PC-9 (cell line): Measurements from ENCODE around the gene RAB28. TPM values are rescaled to one million over a fixed set of nuclear protein-coding genes. Genes with fewer than 3 reads are reported as not detected.

Source experiments
- BruUV-seq: library from RNA; stranded (reverse); fragments of 400-500 nt; replicated peaks from 2 replicates; lab custom pipeline; 2021; lab: Mats Ljungman, UMichigan
- CTCF ChIA-PET: fragments of 300-600 bp; sonication (Branson Sonifier 250); formaldehyde crosslinking; loops from one replicate; lab custom pipeline; 2022; ENCODE audit warnings: antibody characterized with exemption; lab: Charles Lee
- POLR2A ChIA-PET: fragments of 300-600 bp; sonication (Branson Sonifier 250); formaldehyde crosslinking; loops from one replicate; lab custom pipeline; 2022; ENCODE audit warnings: antibody characterized with exemption; ENCODE audit not compliant: unreplicated experiment; lab: Charles Lee
- DNase-seq, 2 experiments: peaks; one replicate each; pipeline versions ENCODE4 v3.0.0 to v3.0.0-alpha.2; 2015 to 2022; ENCODE audit warnings: mixed read lengths in 1 of 2
- H2AFZ ChIP-seq: fragments of 200-600 bp; sonication (generic); 2 replicates; pipeline ENCODE4 v1.8.1; 2017; ENCODE audit warnings: antibody characterized with exemption
- H3F3A ChIP-seq: fragments of 200-600 bp; sonication (generic); 2 replicates; pipeline ENCODE4 v1.8.1; 2017; ENCODE audit warnings: antibody characterized with exemption, mild to moderate bottlenecking, low read depth; ENCODE audit not compliant: insufficient read depth
- H3K27ac ChIP-seq: fragments of 200-600 bp; sonication (generic); 2 replicates; pipeline ENCODE4 v1.6.1; 2016; ENCODE audit warnings: mixed run types
- H3K27me3 ChIP-seq: fragments of 200-600 bp; sonication (generic); 2 replicates; pipeline ENCODE4 v1.6.1; 2016; ENCODE audit warnings: low read depth, mixed run types; ENCODE audit not compliant: insufficient read depth
- H3K36me3 ChIP-seq: fragments of 200-600 bp; sonication (generic); 2 replicates; pipeline ENCODE4 v1.6.1; 2016; ENCODE audit warnings: low read depth, mixed run types
- H3K4me1 ChIP-seq: fragments of 200-600 bp; sonication (generic); replicated peaks from 2 replicates; pipeline ENCODE4 v1.6.1; 2016; ENCODE audit warnings: mixed run types; ENCODE audit not compliant: insufficient read depth
- H3K4me2 ChIP-seq: fragments of 200-600 bp; sonication (generic); 2 replicates; pipeline ENCODE4 v1.6.1; 2017; ENCODE audit warnings: mixed run types
- H3K4me3 ChIP-seq: fragments of 200-600 bp; sonication (generic); 2 replicates; pipeline ENCODE4 v1.6.1; 2016; ENCODE audit warnings: mixed run types
- H3K79me2 ChIP-seq: fragments of 200-600 bp; sonication (generic); 2 replicates; pipeline ENCODE4 v1.6.1; 2017; ENCODE audit warnings: low read depth, mixed run types
- H3K9me2 ChIP-seq: fragments of 200-600 bp; sonication (generic); 2 replicates; pipeline ENCODE4 v1.8.1; 2017; ENCODE audit warnings: mild to moderate bottlenecking; ENCODE audit not compliant: insufficient read depth
- H3K9me3 ChIP-seq: fragments of 200-600 bp; sonication (generic); 2 replicates; pipeline ENCODE4 v1.8.1; 2016; ENCODE audit warnings: low read depth; ENCODE audit not compliant: insufficient read depth
- H4K20me1 ChIP-seq: fragments of 200-600 bp; sonication (generic); 2 replicates; pipeline ENCODE4 v1.8.1; 2017; ENCODE audit not compliant: insufficient read depth
- EZH2 ChIP-seq: fragments of 200-600 bp; sonication (generic); IDR thresholded peaks from 2 replicates; pipeline ENCODE4 v1.8.0; 2017; ENCODE audit warnings: antibody characterized with exemption, low read depth
- intact Hi-C: fragments of 100-400 bp; cut with micrococcal nuclease; formaldehyde crosslinking; loops from one replicate; pipeline ENCODE4 v1.10.0; 2022; ENCODE audit not compliant: unreplicated experiment
- total RNA-seq: library from RNA; stranded (reverse); gene quantifications from 2 replicates; pipeline ENCODE4 v1.2.3, GENCODE V29; 2021
- TF ChIP-seq, protein P1 (sequence below): fragments of 200-600 bp; sonication (generic); conservative IDR thresholded peaks from 2 replicates; pipeline ENCODE4 v1.6.1; 2017; ENCODE audit warnings: mixed run types, antibody characterized with exemption, mild to moderate bottlenecking, moderate library complexity

The RAB28 gene
- total RNA-seq, 1 experiment from 2014 or later: 17.5 TPM

DNA sequence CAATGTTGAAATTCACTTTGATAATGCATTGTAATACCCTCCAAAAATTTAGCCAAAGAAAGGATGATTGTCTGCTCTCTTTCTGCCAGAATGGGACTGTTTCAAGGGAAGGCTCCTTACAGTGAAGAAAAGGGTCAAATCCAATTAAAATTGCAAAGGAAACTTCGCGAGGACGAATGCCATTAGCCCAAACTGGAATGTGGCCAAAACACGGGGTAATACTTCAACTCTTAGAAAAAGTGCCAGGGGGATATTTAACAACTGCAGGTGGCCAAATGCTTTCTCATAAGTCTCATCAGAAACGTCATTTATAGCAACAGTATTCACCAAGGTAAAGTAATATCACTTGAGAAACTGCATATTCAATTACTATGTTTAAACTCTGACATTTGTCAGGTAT lies 31.1 kb upstream of the RAB28 start:
- no peaks in the 10 kb centered on the region for H4K20me1 ChIP-seq
- H3F3A ChIP-seq: no peaks in the 10 kb centered on the region
- no TSS peak for BruUV-seq
- no peaks in the 10 kb centered on the region for H3K27me3 ChIP-seq
- intact Hi-C loops: no loop called here
- no peaks in the 10 kb centered on the region for H3K79me2 ChIP-seq
- H3K4me3 ChIP-seq: no peak overlapping the region
- no peaks in the 10 kb centered on the region for H3K9me2 ChIP-seq
- H3K27ac ChIP-seq: no peak overlapping the region
- TF ChIP-seq, protein P1, sequence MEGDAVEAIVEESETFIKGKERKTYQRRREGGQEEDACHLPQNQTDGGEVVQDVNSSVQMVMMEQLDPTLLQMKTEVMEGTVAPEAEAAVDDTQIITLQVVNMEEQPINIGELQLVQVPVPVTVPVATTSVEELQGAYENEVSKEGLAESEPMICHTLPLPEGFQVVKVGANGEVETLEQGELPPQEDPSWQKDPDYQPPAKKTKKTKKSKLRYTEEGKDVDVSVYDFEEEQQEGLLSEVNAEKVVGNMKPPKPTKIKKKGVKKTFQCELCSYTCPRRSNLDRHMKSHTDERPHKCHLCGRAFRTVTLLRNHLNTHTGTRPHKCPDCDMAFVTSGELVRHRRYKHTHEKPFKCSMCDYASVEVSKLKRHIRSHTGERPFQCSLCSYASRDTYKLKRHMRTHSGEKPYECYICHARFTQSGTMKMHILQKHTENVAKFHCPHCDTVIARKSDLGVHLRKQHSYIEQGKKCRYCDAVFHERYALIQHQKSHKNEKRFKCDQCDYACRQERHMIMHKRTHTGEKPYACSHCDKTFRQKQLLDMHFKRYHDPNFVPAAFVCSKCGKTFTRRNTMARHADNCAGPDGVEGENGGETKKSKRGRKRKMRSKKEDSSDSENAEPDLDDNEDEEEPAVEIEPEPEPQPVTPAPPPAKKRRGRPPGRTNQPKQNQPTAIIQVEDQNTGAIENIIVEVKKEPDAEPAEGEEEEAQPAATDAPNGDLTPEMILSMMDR: no peak
- TF ChIP-seq EZH2: no peak
- CTCF ChIA-PET: no interaction called here
- POLR2A ChIA-PET: no interaction called here
- H3K36me3 ChIP-seq: no peaks in the 10 kb centered on the region
- H2AFZ ChIP-seq: no peak overlapping the region
- no peak for DNase-seq
- no peaks in the 10 kb centered on the region for H3K9me3 ChIP-seq
- H3K4me1 ChIP-seq: no peaks in the 10 kb centered on the region
- no peak overlapping the region for H3K4me2 ChIP-seq

DNA sequence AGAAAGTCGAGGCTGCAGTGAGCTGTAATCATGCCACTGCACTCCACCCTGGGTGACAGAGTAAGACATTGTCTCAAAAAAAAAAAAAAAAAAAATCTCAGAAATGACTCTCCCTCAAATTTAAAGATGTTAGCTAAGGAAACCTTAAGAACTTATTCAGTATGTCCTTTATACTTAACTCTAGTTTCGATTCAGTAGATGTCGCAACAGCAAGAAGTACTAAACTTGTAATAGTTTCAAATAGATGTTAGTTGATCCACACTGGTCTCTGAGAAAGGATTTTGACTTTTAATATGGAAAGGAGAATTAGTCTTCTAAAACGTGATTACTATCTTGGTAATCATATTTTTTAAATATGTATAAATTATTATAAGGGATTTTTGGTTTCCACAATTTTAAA lies 30.6 kb upstream of the RAB28 start:
- Histone ChIP-seq H3K79me2 (no peaks in the 10 kb centered on the region), H4K20me1 (no peaks in the 10 kb centered on the region), H3K9me3 (no peaks in the 10 kb centered on the region), H2AFZ (no peak overlapping the region), H3K4me3 (no peak overlapping the region), H3F3A (no peaks in the 10 kb centered on the region), H3K9me2 (no peaks in the 10 kb centered on the region), H3K36me3 (no peaks in the 10 kb centered on the region), H3K4me2 (no peak overlapping the region), H3K27ac (no peak overlapping the region), H3K27me3 (no peaks in the 10 kb centered on the region), H3K4me1 (no peaks in the 10 kb centered on the region)
- DNase-seq: no peak
- ChIA-PET POLR2A (no interaction called here), CTCF (no interaction called here)
- intact Hi-C loops: no loop called here
- BruUV-seq: no TSS peak
- no peak for TF ChIP-seq EZH2
- TF ChIP-seq, protein P1: no peak

DNA sequence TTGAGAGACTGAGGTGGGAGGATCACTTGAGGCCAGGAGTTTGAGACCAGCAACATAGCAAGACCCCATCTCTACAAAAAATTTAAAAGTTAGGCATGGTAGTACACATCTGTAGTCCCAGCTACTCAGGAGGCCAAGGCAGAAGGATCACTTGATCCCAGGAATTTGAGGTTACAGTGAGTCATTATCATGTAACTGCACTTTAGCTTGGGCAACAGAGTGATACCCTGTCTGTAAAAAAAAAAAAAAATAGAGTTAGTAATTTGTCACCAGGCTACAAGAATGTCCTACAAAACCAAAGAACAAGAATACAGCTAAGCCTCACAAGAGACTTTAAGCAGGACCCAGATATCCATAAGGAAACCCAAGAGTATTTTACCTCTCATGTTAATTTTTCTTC lies 27.0 kb upstream of the RAB28 start:
- intact Hi-C loops: no loop called here
- no peak overlapping the region for H3K27ac ChIP-seq
- no TSS peak for BruUV-seq
- H3K4me1 ChIP-seq: no peaks in the 10 kb centered on the region
- no peaks in the 10 kb centered on the region for H3K79me2 ChIP-seq
- TF ChIP-seq EZH2: no peak
- TF ChIP-seq, protein P1: no peak
- no peak overlapping the region for H2AFZ ChIP-seq
- no peaks in the 10 kb centered on the region for H3K27me3 ChIP-seq
- H3K4me3 ChIP-seq: no peak overlapping the region
- no peak for DNase-seq
- ChIA-PET POLR2A (no interaction called here), CTCF (interaction anchor here (0.5 kb wide), 1 partner anchor 927 kb away, joined by 3 read pairs; no protein-coding TSS in a partner anchor)
- H4K20me1 ChIP-seq: no peaks in the 10 kb centered on the region
- H3K4me2 ChIP-seq: no peak overlapping the region
- no peaks in the 10 kb centered on the region for H3K9me2 ChIP-seq
- H3K36me3 ChIP-seq: no peaks in the 10 kb centered on the region
- H3F3A ChIP-seq: no peaks in the 10 kb centered on the region
- H3K9me3 ChIP-seq: no peaks in the 10 kb centered on the region
